Endothelial cell of umbilical vein (primary cell): Measurements from ENCODE around the gene USP6NL. TPM values are rescaled to one million over a fixed set of nuclear protein-coding genes. Genes with fewer than 3 reads are reported as not detected.

Source experiments
- BruUV-seq: library from RNA; stranded (reverse); fragments of 400-500 nt; replicated peaks from 2 replicates; lab custom pipeline; 2021; lab: Mats Ljungman, UMichigan
- CTCF ChIA-PET: fragments of 300-600, 350-600 bp; sonication (Branson Sonifier 250); formaldehyde crosslinking; loops from one replicate; lab custom pipeline; 2021; ENCODE audit warnings: antibody characterized with exemption, inconsistent platforms; lab: Charles Lee
- POLR2A ChIA-PET: fragments of 300-600, 350-600 bp; sonication (Branson Sonifier 250); formaldehyde crosslinking; loops from one replicate; lab custom pipeline; 2021; ENCODE audit warnings: antibody characterized with exemption, inconsistent platforms; lab: Charles Lee
- DNase-seq: peaks from one replicate; pipeline ENCODE4 v3.0.0-alpha.2; 2011; ENCODE audit warnings: low read depth, low spot score
- FAIRE-seq: peaks from 2 replicates; lab custom pipeline; 2011; peaks lifted over from hg19 to GRCh38; lab: Jason Lieb, UNC
- H2AFZ ChIP-seq: 2 replicates; pipeline ENCODE4 v1.6.0; 2012; ENCODE audit warnings: low read depth, low read length, control low read depth, inconsistent platforms
- H3K27ac ChIP-seq: 2 replicates; pipeline ENCODE4 v1.5.1; 2011; ENCODE audit warnings: low read depth, mild to moderate bottlenecking, control low read depth, low read length, moderate library complexity; ENCODE audit not compliant: insufficient read depth
- H3K27me3 ChIP-seq, 2 experiments: 2 replicates each; pipeline versions ENCODE4 v1.6.0 to v1.6.1; 2011; ENCODE audit warnings: low read length in 2 of 2, mixed read lengths in 1 of 2; ENCODE audit not compliant: control insufficient read depth in 2 of 2, insufficient read depth in 2 of 2
- H3K36me3 ChIP-seq, 2 experiments: 2 replicates in 1 of 2; 3 replicates in 1 of 2; pipeline ENCODE4 v1.5.1; 2011; ENCODE audit warnings: low read length in 2 of 2, mild to moderate bottlenecking in 1 of 2, moderate library complexity in 1 of 2; ENCODE audit not compliant: control insufficient read depth in 2 of 2, insufficient read depth in 2 of 2; ENCODE audit errors: extremely low read depth in 1 of 2
- H3K4me1 ChIP-seq: 3 replicates; pipeline ENCODE4 v1.5.1; 2011; ENCODE audit warnings: mild to moderate bottlenecking, low read length; ENCODE audit not compliant: control insufficient read depth, insufficient read depth; ENCODE audit errors: extremely low read depth
- H3K4me2 ChIP-seq: 2 replicates; pipeline ENCODE4 v1.6.1; 2011; ENCODE audit warnings: low read length, control low read depth, mixed read lengths; ENCODE audit not compliant: insufficient read depth
- H3K4me3 ChIP-seq, 3 experiments: fragments of 200-600 bp in 1 of 3; sonication (generic), shearing (Covaris generic) in 1 of 3; replicated peaks in 1 of 3; 2 replicates each; pipeline ENCODE4 v1.5.1; 2011 to 2016; ENCODE audit warnings: control low read depth in 3 of 3, low read length in 3 of 3, mild to moderate bottlenecking in 2 of 3, inconsistent platforms in 1 of 3, low read depth in 1 of 3, moderate library complexity in 1 of 3; ENCODE audit not compliant: insufficient read depth in 1 of 3
- H3K79me2 ChIP-seq: 2 replicates; pipeline ENCODE4 v1.6.0; 2012; ENCODE audit warnings: low read length, inconsistent platforms; ENCODE audit not compliant: control insufficient read depth, insufficient read depth
- H3K9ac ChIP-seq: replicated peaks from 2 replicates; pipeline ENCODE3; 2011; ENCODE audit warnings: low read length, control low read depth; ENCODE audit not compliant: insufficient read depth; ENCODE audit errors: extremely low read depth
- H3K9me1 ChIP-seq: replicated peaks from 3 replicates; pipeline ENCODE4 v1.6.0; 2011; ENCODE audit warnings: mild to moderate bottlenecking, low read length; ENCODE audit not compliant: control insufficient read depth, insufficient read depth; ENCODE audit errors: extremely low read depth
- H3K9me3 ChIP-seq: replicated peaks from 2 replicates; pipeline ENCODE4 v1.5.1; 2012; ENCODE audit warnings: low read length, inconsistent platforms; ENCODE audit not compliant: control insufficient read depth, insufficient read depth
- H4K20me1 ChIP-seq: replicated peaks from 2 replicates; pipeline ENCODE3; 2011; ENCODE audit warnings: mild to moderate bottlenecking, low read length; ENCODE audit not compliant: control insufficient read depth, insufficient read depth; ENCODE audit errors: extremely low read depth
- EZH2 ChIP-seq: IDR thresholded peaks from 2 replicates; pipeline ENCODE4 v1.6.1; 2012; ENCODE audit warnings: borderline replicate concordance, low read depth, mild to moderate bottlenecking, moderate library complexity, low read length, inconsistent platforms; ENCODE audit not compliant: severe bottlenecking
- GATA2 ChIP-seq: IDR thresholded peaks from 2 replicates; pipeline ENCODE4 v1.7.0; 2011; ENCODE audit warnings: low read depth, mild to moderate bottlenecking, moderate library complexity, mixed read lengths, low read length; ENCODE audit not compliant: insufficient read length, insufficient read depth
- MAX ChIP-seq: IDR thresholded peaks from 2 replicates; pipeline ENCODE4 v1.6.1; 2011; ENCODE audit not compliant: insufficient read depth, insufficient read length
- MYC ChIP-seq: IDR thresholded peaks from one replicate; pipeline ENCODE4 v1.6.1; 2011; ENCODE audit warnings: mild to moderate bottlenecking, low read depth, low read length
- POLR2A ChIP-seq: IDR thresholded peaks from 2 replicates; pipeline ENCODE4 v1.6.1; 2012; ENCODE audit warnings: low read depth, mild to moderate bottlenecking, control low read depth, low read length
- POLR2AphosphoS5 ChIP-seq: IDR thresholded peaks from 2 replicates; pipeline ENCODE4 v1.6.1; 2012; ENCODE audit warnings: low read depth, mild to moderate bottlenecking, control low read depth, low read length, moderate library complexity; ENCODE audit not compliant: insufficient read depth
- dilution Hi-C: fragments of 300-500 bp; cut with MboI; formaldehyde crosslinking; loops from one replicate; pipeline ENCODE4 v1.15.0; 2019; ENCODE audit warnings: low sequenced_read_pairs; ENCODE audit not compliant: extremely low pct_ligation_motif_present
- intact Hi-C: fragments of 100-400 bp; cut with micrococcal nuclease; formaldehyde crosslinking; loops from one replicate; pipeline ENCODE4 v1.10.0; 2022
- polyA plus RNA-seq, 4 experiments: library from polyadenylated mRNA; depleted of rRNA in 3 of 4; stranded (reverse) in 3 of 4; unstranded in 1 of 4; fragments of >200 nt; gene quantifications; 2 replicates each; pipeline versions ENCODE4 v1.2.1 to v1.2.3, GENCODE V29; 2011 to 2012; ENCODE audit warnings: missing spikeins in 1 of 4
- total RNA-seq: library from RNA; stranded (reverse); gene quantifications from 2 replicates; pipeline ENCODE4 v1.2.3, GENCODE V29; 2021

Gene USP6NL
- total and polyA plus RNA-seq, 2 donors (not counting 3 experiments of a cell fraction or from before 2014, with no cell fraction given): 13.5 to 29.2 TPM

GRCh38 chr10:11626071-11626470, 14.6 kb upstream of the USP6NL start:
- intact Hi-C loops: no loop called here
- H3K79me2 ChIP-seq: no peaks in the 10 kb centered on the region
- no peak overlapping the region for H2AFZ ChIP-seq
- TF ChIP-seq GATA2: no peak
- TF ChIP-seq POLR2AphosphoS5: no peak
- TF ChIP-seq EZH2: no peak
- no peak for TF ChIP-seq POLR2A
- H3K9me1 ChIP-seq: no peaks in the 10 kb centered on the region
- H3K9me3 ChIP-seq: no peaks in the 10 kb centered on the region
- no TSS peak for BruUV-seq
- no peak overlapping the region for H3K9ac ChIP-seq
- no peaks in the 10 kb centered on the region for H3K36me3 ChIP-seq
- H3K27ac ChIP-seq: no peak overlapping the region
- H3K27me3 ChIP-seq: peaks cover 0 to 8% of the 10 kb centered on the region in 2 experiments
- no peaks in the 10 kb centered on the region for H3K4me1 ChIP-seq
- ChIA-PET POLR2A (no interaction called here), CTCF (interaction anchor here (0.9 kb wide), 1 partner anchor 99 kb away, joined by 3 read pairs; no protein-coding TSS in a partner anchor)
- dilution Hi-C loops: no loop called here
- FAIRE-seq (no peak), DNase-seq (no peak)
- no peak overlapping the region for H3K4me2 ChIP-seq
- H4K20me1 ChIP-seq: no peaks in the 10 kb centered on the region
- no peak overlapping the region for H3K4me3 ChIP-seq

- Histone ChIP-seq H2AFZ (no peak overlapping the region), H3K9me3 (no peaks in the 10 kb centered on the region), H3K9me1 (no peaks in the 10 kb centered on the region), H3K79me2 (no peaks in the 10 kb centered on the region), H4K20me1 (no peaks in the 10 kb centered on the region), H3K4me1 (no peaks in the 10 kb centered on the region), H3K4me2 (no peak overlapping the region), H3K9ac (no peak overlapping the region), H3K27ac (no peak overlapping the region), H3K36me3 (no peaks in the 10 kb centered on the region), H3K27me3 (peaks cover 0 to 10% of the 10 kb centered on the region in 2 experiments), H3K4me3 (no peak overlapping the region)
- dilution Hi-C loops: no loop called here
- intact Hi-C loops: no loop called here
- FAIRE-seq (no peak), DNase-seq (no peak)
- TF ChIP-seq MAX (no peak), MYC (no peak)
- ChIA-PET POLR2A (no interaction called here), CTCF (no interaction called here)
- BruUV-seq: no TSS peak
Measured at GRCh38 chr10:11625019-11625735, 13.7 kb upstream of the USP6NL start.
